COLO668 (cell line): ENCODE measurements around the gene AFF4.

ENCODE experiments used
- DNase-seq: peaks from one replicate; lab custom pipeline; 2025; ENCODE audit not compliant: unreplicated experiment; lab: John Stamatoyannopoulos, UW

Gene AFF4

DNA sequence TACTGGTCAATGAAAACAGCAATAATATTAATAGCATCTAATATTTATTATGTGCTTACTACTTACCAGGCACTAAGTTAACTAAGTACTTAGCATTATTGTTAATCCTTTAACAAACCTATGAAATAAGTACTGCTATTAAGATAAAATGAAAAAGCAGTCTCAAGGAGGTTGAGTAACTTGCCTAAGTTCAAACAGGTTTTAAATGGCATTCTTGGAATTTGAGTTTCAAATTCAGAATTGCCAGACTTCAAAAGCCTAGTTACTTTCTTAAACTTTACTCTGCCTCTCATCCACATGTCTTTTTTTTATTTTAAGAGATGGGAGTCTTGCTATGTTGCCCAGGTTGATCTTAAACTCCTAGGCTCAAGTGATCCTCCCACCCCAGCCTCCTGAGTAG is 73.9 kb downstream of the AFF4 start:
- no peak for DNase-seq

GRCh38 chr5:132887283-132887682 is 76.2 kb downstream of the AFF4 start:
- DNase-seq = no peak

GRCh38 chr5:132886064-132886823 is 77.2 kb downstream of the AFF4 start:
- DNase-seq = no peak

GRCh38 chr5:132884548-132884947 is 78.9 kb downstream of the AFF4 start:
- DNase-seq = no peak

- peak; percentile 14 for DNase-seq
These were observed 80.1 kb downstream of the AFF4 start for GRCh38 chr5:132883261-132883834.

- no peak for DNase-seq
These were observed 85.5 kb downstream of the AFF4 start for GRCh38 chr5:132877938-132878337.

DNA sequence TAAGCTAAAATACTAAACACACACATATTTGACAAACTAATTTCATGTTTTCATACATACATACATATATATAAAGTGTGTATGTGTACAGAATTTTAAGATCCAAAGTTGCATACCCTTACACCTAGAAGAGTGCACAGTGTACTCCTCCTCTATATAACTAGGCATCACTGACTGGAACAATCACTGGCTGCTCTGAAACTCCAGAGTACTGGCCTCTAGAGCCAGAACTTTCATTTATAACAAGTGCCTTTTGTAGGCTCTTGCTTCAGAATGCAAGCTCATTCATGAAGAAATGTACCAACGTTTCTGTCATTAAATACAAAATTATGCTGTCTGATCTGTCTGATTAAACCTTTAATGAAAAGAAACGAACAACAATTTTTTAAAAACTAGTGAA is 86.0 kb downstream of the AFF4 start:
- DNase-seq = no peak

DNA sequence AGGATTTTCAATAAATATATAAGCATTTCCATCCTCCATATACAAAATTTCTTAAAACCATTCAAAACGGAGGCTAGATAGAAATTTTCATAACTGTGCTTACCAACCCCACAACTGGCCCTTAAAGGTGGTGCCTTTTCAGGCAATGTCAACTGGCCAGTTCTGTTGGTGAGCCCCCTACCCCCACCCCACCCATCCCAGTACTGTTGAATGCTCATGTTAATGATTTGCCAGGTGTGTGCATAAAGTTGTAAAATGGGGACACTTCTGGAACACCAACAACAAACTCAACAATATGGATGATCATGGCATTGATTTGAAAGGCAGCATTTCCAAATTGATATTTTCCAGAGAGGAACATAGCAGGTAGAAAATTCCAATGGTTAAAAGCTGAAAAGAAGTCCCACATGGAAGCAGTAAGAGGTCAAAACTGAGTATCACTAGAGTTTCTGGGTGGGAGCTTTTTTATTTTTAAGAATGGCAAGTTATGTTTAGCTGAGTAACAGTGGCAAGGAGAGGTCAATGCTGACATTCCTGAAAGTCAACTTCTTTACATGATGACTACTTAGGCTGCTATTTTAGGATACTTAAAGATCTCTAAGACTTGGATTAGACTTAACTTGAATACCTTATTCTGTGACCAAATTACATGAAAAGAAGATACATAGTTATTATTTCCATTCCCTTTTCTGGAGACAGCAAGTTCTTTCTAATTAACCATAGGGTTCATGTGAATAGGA is 87.2 kb downstream of the AFF4 start:
- DNase-seq = no peak

DNA sequence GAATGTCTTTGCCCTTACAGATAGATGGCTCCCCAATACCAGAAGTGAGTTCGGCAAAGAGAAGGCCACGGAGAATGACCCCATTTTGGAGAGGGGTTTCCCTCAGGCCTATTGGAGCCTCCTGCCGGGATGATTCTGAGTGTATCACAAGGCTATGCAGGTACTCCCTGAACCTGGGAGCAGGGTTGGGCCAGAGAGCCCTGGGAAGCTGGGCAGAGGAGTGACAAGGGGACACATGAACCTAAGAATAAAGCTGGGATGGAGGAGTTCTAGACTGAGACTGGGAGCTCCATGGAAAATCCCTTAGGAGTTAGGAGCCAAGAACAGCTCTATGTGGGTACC is 89.5 kb downstream of the AFF4 start:
- no peak for DNase-seq

DNA sequence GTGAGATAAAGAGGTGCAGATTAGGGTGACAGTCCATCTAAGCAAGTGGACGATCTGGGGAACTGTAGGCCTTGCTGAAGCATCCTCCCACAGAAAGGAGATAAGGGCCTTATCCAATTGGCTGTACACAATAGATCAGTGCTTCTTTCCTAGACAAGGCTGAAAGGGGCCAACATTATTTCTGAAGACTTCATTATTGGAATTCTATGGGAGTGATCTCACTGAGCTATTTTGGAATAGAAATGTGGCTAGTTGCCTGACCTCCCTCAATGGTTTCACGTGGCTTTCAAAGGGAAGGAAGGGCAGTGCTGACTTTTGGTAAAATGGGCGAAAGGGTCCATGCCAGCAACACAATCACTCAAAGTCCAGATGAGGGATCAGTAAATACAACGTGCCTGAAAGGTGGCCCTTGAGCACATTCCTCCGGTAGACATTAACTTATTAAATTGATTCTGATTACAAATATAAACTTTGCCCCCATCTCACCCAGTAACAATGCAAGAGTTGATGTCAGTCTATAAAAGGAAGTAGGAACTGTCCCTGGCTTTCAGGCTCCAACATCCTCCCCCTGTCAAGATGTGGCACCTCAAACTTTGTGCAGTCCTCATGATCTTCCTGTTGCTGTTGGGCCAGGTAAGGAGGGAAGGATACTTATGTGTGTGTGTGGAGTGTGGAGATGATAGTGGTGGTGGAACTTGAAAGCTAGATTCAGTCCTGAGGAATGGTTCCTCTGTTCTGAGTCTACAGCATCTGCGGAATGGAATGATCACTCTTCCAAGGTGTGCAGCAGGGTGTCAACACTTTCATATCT is 90.1 kb downstream of the AFF4 start, which contains the start of gene LEAP2:
TSS of gene LEAP2 (plus strand) at position 550 of the 811 bp plus-strand sequence. CDS start at position 577, 27 bp downstream.
- DNase-seq = no peak

DNA sequence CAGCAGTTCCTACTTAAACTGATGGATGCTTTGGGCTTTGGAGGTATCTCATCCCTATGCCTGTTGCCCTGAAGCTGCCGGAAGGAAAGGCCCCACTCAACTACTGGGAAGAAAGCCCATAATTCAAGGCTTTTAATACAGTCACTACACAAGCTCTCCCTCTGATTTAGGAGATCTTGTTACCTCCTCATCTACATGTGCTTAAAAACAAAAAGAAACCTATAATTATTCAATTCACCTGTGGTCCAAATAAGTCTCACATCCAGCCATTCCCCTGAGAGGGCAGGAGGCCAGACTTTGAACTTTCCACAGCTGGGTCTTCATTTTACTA is 90.7 kb downstream of the AFF4 start:
- DNase-seq = no peak

GRCh38 chr5:132871459-132872284 is 91.8 kb downstream of the AFF4 start:
- DNase-seq = no peak

DNA sequence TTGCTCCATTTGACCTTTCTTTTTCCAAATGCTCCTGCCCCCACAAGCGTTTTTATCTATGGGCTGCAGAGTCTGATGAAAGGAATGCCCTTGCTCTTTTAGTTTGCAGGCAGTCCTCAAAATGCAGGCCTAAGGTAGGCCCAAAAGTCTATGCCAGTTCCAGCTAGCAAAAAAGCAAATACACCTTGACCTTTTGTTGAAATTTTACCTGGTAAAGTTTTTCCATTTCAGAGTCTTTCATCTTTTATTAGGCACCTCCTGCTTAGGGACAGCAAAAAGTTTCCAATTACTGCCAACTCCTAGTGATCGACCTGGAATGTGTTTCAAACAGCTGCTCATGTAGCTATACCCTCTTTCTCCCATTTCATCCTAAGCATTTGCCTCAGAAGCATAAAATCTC is 92.6 kb downstream of the AFF4 start:
- no peak for DNase-seq

- no peak for DNase-seq
These were observed 94.7 kb downstream of the AFF4 start for GRCh38 chr5:132868754-132869153.

- no peak for DNase-seq
These were observed 96.4 kb downstream of the AFF4 start for GRCh38 chr5:132867046-132867451.

DNA sequence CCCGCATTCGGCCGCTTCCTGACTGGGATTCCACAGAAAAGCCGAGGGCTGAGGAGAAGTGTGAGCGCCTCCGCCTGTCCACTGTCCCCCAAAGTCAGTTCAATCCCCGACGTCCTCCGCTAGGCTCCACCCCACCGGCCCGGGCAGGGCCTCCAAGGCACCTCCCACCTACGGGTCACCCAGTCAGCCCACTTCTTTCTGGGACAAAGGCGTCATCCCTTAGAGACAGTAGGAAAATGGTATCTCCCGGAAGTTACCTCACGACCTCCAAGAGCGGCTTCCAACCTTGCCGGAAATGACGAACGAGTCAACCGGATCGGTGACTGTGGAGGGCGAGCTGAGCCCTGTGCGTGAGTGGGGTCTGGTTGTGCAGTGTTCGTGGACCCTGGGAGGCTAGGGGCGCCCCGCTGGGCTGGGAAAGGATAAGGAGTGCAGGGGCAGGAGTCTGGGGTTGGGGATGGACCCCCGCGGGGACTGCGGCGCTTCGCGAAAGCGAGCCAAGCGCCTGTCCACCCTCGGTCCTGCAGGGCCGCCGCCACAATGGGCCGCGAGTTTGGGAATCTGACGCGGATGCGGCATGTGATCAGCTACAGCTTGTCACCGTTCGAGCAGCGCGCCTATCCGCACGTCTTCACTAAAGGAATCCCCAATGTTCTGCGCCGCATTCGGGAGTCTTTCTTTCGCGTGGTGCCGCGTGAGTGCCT is 96.9 kb downstream of the AFF4 start, which contains the start of the genes GDF9 and UQCRQ:
TSS of gene GDF9 (minus strand) at position 128 of the 704 bp plus-strand sequence. CDS start 1,936 bp downstream, outside the sequence.
TSS of gene UQCRQ (plus strand) at position 301 of the 704 bp plus-strand sequence. CDS start at position 541, 240 bp downstream.
- peak; percentile 90 for DNase-seq

GRCh38 chr5:132865668-132866341 is 97.6 kb downstream of the AFF4 start:
- DNase-seq = no peak

- no peak for DNase-seq
These were observed 102.7 kb downstream of the AFF4 start for GRCh38 chr5:132860742-132861141.

DNA sequence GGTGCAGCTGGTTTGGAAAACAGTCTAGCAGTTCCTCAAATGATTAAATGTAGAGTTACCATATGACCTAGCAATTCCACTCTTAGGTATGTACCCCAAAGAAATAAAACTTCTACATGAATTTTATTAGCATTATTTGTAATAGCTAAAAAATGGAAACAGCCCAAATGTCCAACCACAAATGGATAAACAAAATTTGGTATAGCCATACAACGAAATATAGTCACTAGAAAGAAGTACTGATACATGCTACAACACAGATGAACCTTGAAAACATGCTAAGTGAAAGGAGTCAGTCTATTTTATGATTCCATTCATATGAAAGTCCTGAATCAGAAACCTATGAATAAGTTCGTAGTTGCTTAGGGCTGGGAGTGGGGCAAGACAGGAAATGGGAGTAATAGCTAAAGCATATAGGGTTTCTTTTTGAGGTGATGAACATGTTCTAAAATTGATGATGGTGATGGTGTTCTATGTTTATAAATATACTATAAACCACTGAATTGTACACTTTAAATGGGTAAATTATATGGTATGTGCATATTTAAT is 103.5 kb downstream of the AFF4 start:
- DNase-seq = no peak
